K562 (cell line): ENCODE data around the gene RBM45. TPM values are rescaled to one million over a fixed set of nuclear protein-coding genes. Genes with fewer than 3 reads are reported as not detected.

Source experiments
- ARID2 ChIP-seq: fragments of 450-650 bp; IDR thresholded peaks from 2 replicates; pipeline ENCODE4 v1.6.1; 2017; ENCODE audit warnings: antibody characterized with exemption, mild to moderate bottlenecking
- ATF7 ChIP-seq: fragments of 450-650 bp; IDR thresholded peaks from 2 replicates; pipeline ENCODE4 v1.7.1; 2014; ENCODE audit warnings: mild to moderate bottlenecking, moderate library complexity
- CBX3 ChIP-seq, 2 experiments: IDR thresholded peaks; 1 replicate in 1 of 2; 2 replicates in 1 of 2; pipeline ENCODE4 v1.6.1; 2012; ENCODE audit warnings: inconsistent platforms in 2 of 2, low read length in 2 of 2, borderline replicate concordance in 1 of 2, control low read depth in 1 of 2
- COPS2 ChIP-seq: fragments of 450-650 bp; conservative IDR thresholded peaks from 2 replicates; pipeline ENCODE4 v1.6.1; 2016; ENCODE audit warnings: mild to moderate bottlenecking, moderate library complexity
- DIDO1 ChIP-seq: fragments of 450-650 bp; IDR thresholded peaks from 2 replicates; pipeline ENCODE4 v1.6.1; 2016; ENCODE audit warnings: low read depth, missing biosample characterization, missing genetic modification characterization
- DNMT1 ChIP-seq: fragments of 450-650 bp; IDR thresholded peaks from 2 replicates; pipeline ENCODE4 v1.6.1; 2016; ENCODE audit warnings: antibody characterized with exemption, mild to moderate bottlenecking
- FOXJ3 ChIP-seq: sonication (generic); formaldehyde crosslinking; IDR thresholded peaks from 2 replicates; pipeline ENCODE4 v1.4.0; 2020; ENCODE audit warnings: mild to moderate bottlenecking, missing genetic modification reagents
- HDAC2 ChIP-seq: fragments of 450-650 bp; IDR thresholded peaks from 2 replicates; pipeline ENCODE4 v1.6.1; 2016; ENCODE audit warnings: mild to moderate bottlenecking
- MBD2 ChIP-seq: sonication (generic); IDR thresholded peaks from 2 replicates; pipeline ENCODE4 v1.6.1; 2016; ENCODE audit warnings: low read depth, borderline replicate concordance
- MECOM ChIP-seq: fragments of 250-450 bp; sonication (Bioruptor Pico); IDR thresholded peaks from 2 replicates; pipeline ENCODE4 v1.8.0; 2022; ENCODE audit warnings: inconsistent platforms
- MTF1 ChIP-seq: fragments of 250-450 bp; sonication (Bioruptor Pico); IDR thresholded peaks from 2 replicates; pipeline ENCODE4 v1.9.0; 2021; ENCODE audit warnings: moderate library complexity, mild to moderate bottlenecking, inconsistent platforms, borderline replicate concordance
- NUFIP1 ChIP-seq: fragments of 450-650 bp; IDR thresholded peaks from 2 replicates; pipeline ENCODE4 v1.6.1; 2018; ENCODE audit not compliant: partially characterized antibody
- PHB ChIP-seq: fragments of 250-450 bp; sonication (Bioruptor Pico); IDR thresholded peaks from 2 replicates; pipeline ENCODE4 v1.5.0; 2021
- RBM14 ChIP-seq: fragments of 200-400 bp; formaldehyde crosslinking; IDR thresholded peaks from 2 replicates; pipeline ENCODE4 v1.6.1; 2018; ENCODE audit warnings: low read depth, mild to moderate bottlenecking, low read length, moderate library complexity, borderline replicate concordance; ENCODE audit not compliant: insufficient read depth
- SMARCC2 ChIP-seq: fragments of 450-650 bp; IDR thresholded peaks from 2 replicates; pipeline ENCODE4 v1.6.1; 2017; ENCODE audit warnings: antibody characterized with exemption, moderate library complexity, mild to moderate bottlenecking, low read depth
- ZNF316 ChIP-seq: fragments of 450-650 bp; IDR thresholded peaks from 2 replicates; pipeline ENCODE4 v1.6.1; 2016
- ZNF592 ChIP-seq: fragments of 450-650 bp; IDR thresholded peaks from 2 replicates; pipeline ENCODE4 v1.6.1; 2017; ENCODE audit warnings: antibody characterized with exemption, mild to moderate bottlenecking
- ZNF717 ChIP-seq: fragments of 250-450 bp; sonication (Bioruptor Pico); IDR thresholded peaks from 2 replicates; pipeline ENCODE4 v1.5.0; 2021
- ZSCAN29 ChIP-seq: fragments of 450-650 bp; IDR thresholded peaks from 2 replicates; pipeline ENCODE4 v1.6.1; 2017
- ZZZ3 ChIP-seq: fragments of 450-650 bp; IDR thresholded peaks from 2 replicates; pipeline ENCODE4 v1.6.1; 2016; ENCODE audit warnings: antibody characterized with exemption, mild to moderate bottlenecking, moderate library complexity
- polyA plus RNA-seq, 8 experiments: library from polyadenylated mRNA; depleted of rRNA in 4 of 8; stranded (reverse) in 5 of 8; unstranded in 3 of 8; fragments of >200 nt; fragmentation: Nextera tagmentation in 2 of 8; fragmentation: Illumina TruSeq in 1 of 8; extraction: Ambion mirVana in 2 of 8; extraction: Trizol in 1 of 8; gene quantifications; 2 replicates each; pipeline versions ENCODE4 v1.2.1 to v1.2.3, GENCODE V29; 2011 to 2014; ENCODE audit warnings: inconsistent platforms in 1 of 8, missing spikeins in 1 of 8
- total RNA-seq, 7 experiments: library from RNA; depleted of rRNA in 6 of 7; stranded (reverse); fragments of >200 nt in 6 of 7; fragmentation: Illumina TruSeq in 2 of 7; extraction: Trizol in 2 of 7; gene quantifications; 2 replicates each; pipeline versions ENCODE4 v1.2.1 to v1.2.3, GENCODE V29; 2011 to 2021; ENCODE audit warnings: low replicate concordance in 1 of 7
- TF ChIP-seq, protein P1 (sequence below): sonication (generic); formaldehyde crosslinking; IDR thresholded peaks from 2 replicates; pipeline ENCODE4 v1.8.0; 2022; ENCODE audit warnings: missing genetic modification reagents, mild to moderate bottlenecking, borderline replicate concordance
- TF ChIP-seq, protein P2 (sequence below): fragments of 250-450 bp; sonication (Bioruptor Pico); IDR thresholded peaks from 2 replicates; pipeline ENCODE4 v1.4.0; 2020; ENCODE audit warnings: mild to moderate bottlenecking, moderate library complexity

The RBM45 gene
- total and polyA plus RNA-seq, 9 of the 15 experiments (the other 6 are each of a cell fraction or from before 2014, with no cell fraction given) = 6.7 to 22.0 (median 15.0) TPM

GRCh38 chr2:178072383-178073301, 39.6 kb upstream of the RBM45 start, which contains the start of gene PDE11A (continued):
- TF ChIP-seq ZNF592 = peak; percentile 47; the same call in 1 of the 2 replicates
- no peak for TF ChIP-seq ZNF717 (CRISPR knock-in tag)
- TF ChIP-seq CBX3 (IDR thresholded peaks at IDR 0.05; ENCODE audit: borderline replicate concordance in 1 of 2, low read length in 2 of 2) = peak in 1 of 2 experiments; percentile 95; a peak in 1 of 3 replicates
- no peak for TF ChIP-seq DNMT1
- TF ChIP-seq ZSCAN29 = 0 out of 2 replicates have a peak, but pooled peaks have one; percentile 42
- TF ChIP-seq MECOM (CRISPR knock-in tag) = 0 out of 2 replicates have a peak, but pooled peaks have one; percentile 19
- TF ChIP-seq ZZZ3 = no peak
- TF ChIP-seq ARID2 = no peak
- no peak for TF ChIP-seq RBM14
- TF ChIP-seq NUFIP1 = no peak
- peak; percentile 65; the same call in 1 of the 2 replicates for TF ChIP-seq HDAC2
- no peak for TF ChIP-seq COPS2
- peak; percentile 70 for TF ChIP-seq ATF7
- no peak for TF ChIP-seq ZNF316
- TF ChIP-seq PHB (CRISPR knock-in tag) = no peak
- no peak for TF ChIP-seq MTF1 (CRISPR knock-in tag)
- no peak for TF ChIP-seq FOXJ3 (CRISPR knock-in tag)
- TF ChIP-seq, protein P1, sequence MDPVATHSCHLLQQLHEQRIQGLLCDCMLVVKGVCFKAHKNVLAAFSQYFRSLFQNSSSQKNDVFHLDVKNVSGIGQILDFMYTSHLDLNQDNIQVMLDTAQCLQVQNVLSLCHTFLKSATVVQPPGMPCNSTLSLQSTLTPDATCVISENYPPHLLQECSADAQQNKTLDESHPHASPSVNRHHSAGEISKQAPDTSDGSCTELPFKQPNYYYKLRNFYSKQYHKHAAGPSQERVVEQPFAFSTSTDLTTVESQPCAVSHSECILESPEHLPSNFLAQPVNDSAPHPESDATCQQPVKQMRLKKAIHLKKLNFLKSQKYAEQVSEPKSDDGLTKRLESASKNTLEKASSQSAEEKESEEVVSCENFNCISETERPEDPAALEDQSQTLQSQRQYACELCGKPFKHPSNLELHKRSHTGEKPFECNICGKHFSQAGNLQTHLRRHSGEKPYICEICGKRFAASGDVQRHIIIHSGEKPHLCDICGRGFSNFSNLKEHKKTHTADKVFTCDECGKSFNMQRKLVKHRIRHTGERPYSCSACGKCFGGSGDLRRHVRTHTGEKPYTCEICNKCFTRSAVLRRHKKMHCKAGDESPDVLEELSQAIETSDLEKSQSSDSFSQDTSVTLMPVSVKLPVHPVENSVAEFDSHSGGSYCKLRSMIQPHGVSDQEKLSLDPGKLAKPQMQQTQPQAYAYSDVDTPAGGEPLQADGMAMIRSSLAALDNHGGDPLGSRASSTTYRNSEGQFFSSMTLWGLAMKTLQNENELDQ (CRISPR knock-in tag) = no peak
- no peak for TF ChIP-seq DIDO1 (tag)
- 0 out of 2 replicates have a peak, but pooled peaks have one; percentile 59 for TF ChIP-seq MBD2
- TF ChIP-seq, protein P2, sequence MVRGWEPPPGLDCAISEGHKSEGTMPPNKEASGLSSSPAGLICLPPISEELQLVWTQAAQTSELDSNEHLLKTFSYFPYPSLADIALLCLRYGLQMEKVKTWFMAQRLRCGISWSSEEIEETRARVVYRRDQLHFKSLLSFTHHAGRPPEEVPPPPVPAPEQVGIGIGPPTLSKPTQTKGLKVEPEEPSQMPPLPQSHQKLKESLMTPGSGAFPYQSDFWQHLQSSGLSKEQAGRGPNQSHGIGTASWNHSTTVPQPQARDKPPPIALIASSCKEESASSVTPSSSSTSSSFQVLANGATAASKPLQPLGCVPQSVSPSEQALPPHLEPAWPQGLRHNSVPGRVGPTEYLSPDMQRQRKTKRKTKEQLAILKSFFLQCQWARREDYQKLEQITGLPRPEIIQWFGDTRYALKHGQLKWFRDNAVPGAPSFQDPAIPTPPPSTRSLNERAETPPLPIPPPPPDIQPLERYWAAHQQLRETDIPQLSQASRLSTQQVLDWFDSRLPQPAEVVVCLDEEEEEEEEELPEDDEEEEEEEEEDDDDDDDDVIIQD (CRISPR knock-in tag) = no peak
- TF ChIP-seq SMARCC2 = no peak
